ENCODE results near the gene PIK3CA. TPM values are rescaled to one million over a fixed set of nuclear protein-coding genes. Genes with fewer than 3 reads are reported as not detected.
"Not testable (repeated sequence)": the region's sequence is repeated elsewhere in the genome, so short reads cannot be mapped to it uniquely, and the experiment has no call there.

Gene PIK3CA
- total RNA-seq, 4 donors from 2014 or later: 10.6 to 20.8 (median 17.2) TPM

DNA sequence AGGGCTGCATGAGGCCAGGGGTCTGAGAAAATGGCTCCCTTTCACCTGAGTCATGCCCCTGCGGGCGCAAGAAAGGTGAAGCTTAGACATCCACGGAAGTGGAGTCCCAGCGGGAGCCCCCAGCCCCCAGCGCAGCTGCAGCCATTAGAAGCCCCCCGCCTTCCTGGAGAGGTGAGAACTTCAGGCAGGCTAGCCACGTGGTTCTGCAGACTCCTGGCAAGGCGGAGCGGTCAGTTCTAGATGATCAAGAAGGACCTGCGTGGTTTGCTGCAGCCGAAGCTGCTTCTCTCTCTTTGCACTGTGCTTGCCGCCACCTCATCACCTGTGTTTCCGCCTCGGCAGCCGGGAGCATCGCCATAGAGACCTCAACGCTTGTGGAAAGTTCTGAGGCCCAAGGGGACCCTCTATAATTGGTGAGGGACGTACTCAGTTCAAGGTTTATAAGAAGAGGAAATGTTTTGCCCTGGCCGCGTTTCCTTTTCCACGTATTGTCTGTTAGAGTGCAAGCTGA is 118.6 kb downstream of the PIK3CA start:
- no peak for TF ChIP-seq POLR2A (IDR thresholded peaks at IDR 0.05)
- TF ChIP-seq, protein P1, sequence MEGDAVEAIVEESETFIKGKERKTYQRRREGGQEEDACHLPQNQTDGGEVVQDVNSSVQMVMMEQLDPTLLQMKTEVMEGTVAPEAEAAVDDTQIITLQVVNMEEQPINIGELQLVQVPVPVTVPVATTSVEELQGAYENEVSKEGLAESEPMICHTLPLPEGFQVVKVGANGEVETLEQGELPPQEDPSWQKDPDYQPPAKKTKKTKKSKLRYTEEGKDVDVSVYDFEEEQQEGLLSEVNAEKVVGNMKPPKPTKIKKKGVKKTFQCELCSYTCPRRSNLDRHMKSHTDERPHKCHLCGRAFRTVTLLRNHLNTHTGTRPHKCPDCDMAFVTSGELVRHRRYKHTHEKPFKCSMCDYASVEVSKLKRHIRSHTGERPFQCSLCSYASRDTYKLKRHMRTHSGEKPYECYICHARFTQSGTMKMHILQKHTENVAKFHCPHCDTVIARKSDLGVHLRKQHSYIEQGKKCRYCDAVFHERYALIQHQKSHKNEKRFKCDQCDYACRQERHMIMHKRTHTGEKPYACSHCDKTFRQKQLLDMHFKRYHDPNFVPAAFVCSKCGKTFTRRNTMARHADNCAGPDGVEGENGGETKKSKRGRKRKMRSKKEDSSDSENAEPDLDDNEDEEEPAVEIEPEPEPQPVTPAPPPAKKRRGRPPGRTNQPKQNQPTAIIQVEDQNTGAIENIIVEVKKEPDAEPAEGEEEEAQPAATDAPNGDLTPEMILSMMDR (IDR thresholded peaks at IDR 0.05): no peak
- intact Hi-C loops (cut with DNase I): no loop called here
- DNase-seq: no peak
- whole genome bisulfite sequencing, 2 donors: 52 to 77% methylated on average over 18 to 19 of the region's 21 CpGs
- peaks cover 0 to 3% (median 0%) of the 10 kb centered on the region in 3 donors for H3K4me1 ChIP-seq
- no peaks in the 10 kb centered on the region for H3K36me3 ChIP-seq
- H3K27ac ChIP-seq: no peak overlapping the region
- no peaks in the 10 kb centered on the region for H3K27me3 ChIP-seq
- H3K4me3 ChIP-seq: peak overlapping the region in 1 of 4 donors; percentile 22
- peaks cover 0 to 4% (median 0%) of the 10 kb centered on the region in 3 donors for H3K9me3 ChIP-seq

DNA sequence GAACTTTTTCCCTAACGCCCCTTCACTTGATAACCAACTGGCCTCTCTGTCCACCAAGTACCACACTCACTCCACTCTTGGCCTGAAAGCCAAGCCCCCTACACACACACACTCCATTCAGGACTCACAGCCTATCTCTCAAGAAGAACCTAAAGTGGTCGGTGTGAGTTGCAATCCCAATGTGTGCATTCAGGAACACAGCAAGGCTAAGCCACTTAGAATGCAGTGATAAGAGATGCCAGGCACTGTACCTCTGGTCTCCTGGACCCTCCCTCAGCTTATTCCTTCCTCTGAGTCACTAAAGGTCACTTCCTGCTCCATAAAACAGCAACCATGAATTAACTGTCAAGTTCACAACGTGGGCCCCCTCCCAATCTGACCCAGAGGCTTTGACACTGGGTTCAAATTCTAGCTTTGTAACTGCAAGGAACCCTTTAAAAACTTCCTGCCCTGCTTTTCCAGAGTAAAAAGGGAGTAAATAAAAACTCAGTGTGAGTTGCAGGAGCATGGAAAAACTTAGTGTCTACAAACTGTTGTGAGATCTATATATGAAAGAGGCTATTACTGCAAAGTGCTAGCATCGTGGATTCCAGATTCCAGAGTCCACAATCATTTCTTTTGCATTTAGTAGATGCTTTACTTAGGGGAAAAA is 120.4 kb downstream of the PIK3CA start:
- intact Hi-C loops (cut with DNase I): no loop called here
- 45 to 53% methylated on average over 4 of the region's 4 CpGs for WGBS, 2 donors

DNA sequence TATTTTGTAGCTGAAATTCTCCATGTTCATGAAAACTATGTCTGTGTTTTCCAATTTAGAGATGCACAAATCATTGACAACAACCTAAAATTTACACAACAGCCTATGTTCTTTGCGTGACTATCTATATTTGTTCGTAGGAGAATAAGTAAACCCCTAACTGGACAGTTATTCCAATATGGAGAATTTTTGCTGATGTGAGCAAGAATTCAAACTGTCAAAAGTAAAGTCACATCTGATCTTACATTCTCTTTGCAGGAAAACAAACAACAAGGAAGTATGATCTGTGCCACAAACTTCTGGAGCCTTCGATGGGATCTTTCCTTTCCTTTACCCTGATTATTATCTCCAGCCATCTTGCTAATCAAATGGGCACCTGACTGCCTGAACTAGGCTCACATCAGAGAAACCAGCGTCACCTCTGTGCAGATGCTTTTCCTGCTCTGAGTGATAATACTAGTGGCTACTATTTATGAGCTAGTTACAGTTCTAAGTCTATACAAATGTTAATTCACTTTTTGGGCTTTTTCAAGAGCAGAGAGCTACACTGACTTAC is 121.1 kb downstream of the PIK3CA start:
- no peaks in the 10 kb centered on the region for H3K36me3 ChIP-seq
- TF ChIP-seq, protein P1 (IDR thresholded peaks at IDR 0.05): no peak
- no peak for TF ChIP-seq POLR2A (IDR thresholded peaks at IDR 0.05)
- 65 to 76% methylated on average over 4 of the region's 4 CpGs for WGBS, 2 donors
- H3K9me3 ChIP-seq: no peaks in the 10 kb centered on the region
- no peaks in the 10 kb centered on the region for H3K27me3 ChIP-seq
- no peak for DNase-seq
- intact Hi-C loops (cut with DNase I): no loop called here
- H3K27ac ChIP-seq: no peak overlapping the region
- no peaks in the 10 kb centered on the region for H3K4me1 ChIP-seq
- no peak overlapping the region for H3K4me3 ChIP-seq

More for the DNA sequence above, 120.4 kb downstream of the PIK3CA start:
- Histone ChIP-seq H3K9me3 (no peaks in the 10 kb centered on the region), H3K4me3 (no peak overlapping the region), H3K4me1 (no peaks in the 10 kb centered on the region), H3K36me3 (no peaks in the 10 kb centered on the region), H3K27ac (no peak overlapping the region), H3K27me3 (no peaks in the 10 kb centered on the region)
- TF ChIP-seq POLR2A (IDR thresholded peaks at IDR 0.05): no peak
- TF ChIP-seq, protein P1 (IDR thresholded peaks at IDR 0.05): no peak
- DNase-seq: no peak

DNA sequence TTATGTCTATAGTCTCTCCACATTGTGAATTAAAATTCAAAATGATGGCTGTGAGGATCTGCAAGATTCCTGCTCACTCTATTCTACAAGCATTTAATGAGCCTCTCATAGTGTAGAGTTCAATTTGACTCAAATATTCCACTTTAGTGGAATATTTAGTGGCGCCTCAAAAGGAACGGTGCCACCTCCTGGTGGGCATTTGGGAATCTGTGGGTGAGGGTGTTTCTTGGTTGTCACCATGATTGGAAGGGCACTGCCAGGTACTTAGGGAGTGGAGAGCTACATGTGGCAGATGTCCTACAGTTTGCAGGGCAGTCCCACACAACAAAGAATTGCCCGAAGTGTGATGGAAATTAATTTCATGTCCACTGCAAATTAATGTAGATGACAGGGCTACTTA is 124.2 kb downstream of the PIK3CA start:
- TF ChIP-seq, protein P1 (IDR thresholded peaks at IDR 0.05): peak in 2 of 6 experiments; percentile 13 to 22
- TF ChIP-seq POLR2A (IDR thresholded peaks at IDR 0.05): no peak

DNA sequence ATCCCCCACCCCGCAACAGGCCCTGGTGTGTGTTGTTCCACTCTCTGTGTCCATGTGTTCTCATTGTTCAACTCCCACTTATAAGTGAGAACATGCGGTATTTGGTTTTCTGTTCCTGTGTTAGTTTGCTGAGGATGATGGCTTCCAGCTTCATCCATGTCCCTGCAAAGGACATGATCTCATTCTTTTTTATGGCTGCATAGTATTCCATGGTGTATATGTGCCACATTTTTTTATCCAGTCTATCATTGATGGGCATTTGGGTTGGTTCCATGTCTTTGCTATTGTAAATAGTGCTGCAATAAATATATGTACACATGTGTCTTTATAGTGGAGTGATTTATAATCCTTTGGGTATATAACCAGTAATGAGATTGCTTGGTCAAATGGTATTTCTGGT is 126.3 kb downstream of the PIK3CA start:
- DNase-seq; H3K4me3 ChIP-seq; H3K4me1 ChIP-seq; H3K36me3 ChIP-seq; H3K27me3 ChIP-seq; H3K27ac ChIP-seq; H3K9me3 ChIP-seq; intact Hi-C loops (cut with DNase I): not testable (repeated sequence)
- 88 to 94% methylated on average over 2 of the region's 2 CpGs for WGBS, 2 donors

More for the DNA sequence above, 124.2 kb downstream of the PIK3CA start:
- intact Hi-C loops (cut with DNase I): no loop called here
- no peak for DNase-seq
- Histone ChIP-seq H3K27me3 (no peaks in the 10 kb centered on the region), H3K9me3 (no peaks in the 10 kb centered on the region), H3K4me1 (no peaks in the 10 kb centered on the region), H3K36me3 (no peaks in the 10 kb centered on the region), H3K27ac (no peak overlapping the region), H3K4me3 (no peak overlapping the region)
- 78 to 91% methylated on average over 3 of the region's 3 CpGs for WGBS, 2 donors

Measured in esophagus squamous epithelium (tissue), 5 donors.